Right lobe of liver (tissue), 4 donors: ENCODE measurements around the gene SLC37A1.

Experiments
- POLR2A ChIP-seq: fragments of 450-650 bp; IDR thresholded peaks from one replicate; pipeline ENCODE4 v1.6.1; 2017; ENCODE audit warnings: antibody characterized with exemption, mild to moderate bottlenecking
- TF ChIP-seq, protein P1 (sequence below), 4 donors: fragments of 200-600 bp in 3 of 4; fragments of 450-650 bp in 1 of 4; IDR thresholded peaks; one replicate each; pipeline versions ENCODE4 v1.5.1 to v1.8.0; 2016 to 2022; ENCODE audit warnings: antibody characterized with exemption in 4 of 4, mild to moderate bottlenecking in 2 of 4
- donor health status: DM: no; HTN: no; CAD: no.
- donor health status: DM: no; HTN: no; CAD: no.
- donor health status: DM: no; HTN: yes; CAD: no.

DNA sequence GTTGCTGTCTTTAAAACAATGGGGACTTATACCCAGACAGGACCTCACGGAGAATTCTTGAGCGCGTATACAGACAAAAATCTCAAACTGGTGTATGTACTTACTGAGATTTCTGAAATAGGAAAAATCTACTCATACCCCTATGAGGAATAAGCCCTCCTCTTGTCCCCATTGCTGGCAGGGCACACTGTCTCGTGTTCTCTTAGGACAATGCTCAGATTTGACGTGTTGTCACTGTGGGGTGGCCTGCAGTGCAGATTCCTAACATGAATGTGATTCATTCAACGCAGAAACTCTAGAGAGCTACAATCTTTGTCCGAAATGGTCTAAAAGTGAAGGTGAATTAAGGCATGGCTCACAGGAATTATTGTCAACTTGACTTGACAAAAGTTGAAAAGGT is 108.6 kb downstream of the SLC37A1 start:
- TF ChIP-seq POLR2A, result no peak
- TF ChIP-seq, protein P1, sequence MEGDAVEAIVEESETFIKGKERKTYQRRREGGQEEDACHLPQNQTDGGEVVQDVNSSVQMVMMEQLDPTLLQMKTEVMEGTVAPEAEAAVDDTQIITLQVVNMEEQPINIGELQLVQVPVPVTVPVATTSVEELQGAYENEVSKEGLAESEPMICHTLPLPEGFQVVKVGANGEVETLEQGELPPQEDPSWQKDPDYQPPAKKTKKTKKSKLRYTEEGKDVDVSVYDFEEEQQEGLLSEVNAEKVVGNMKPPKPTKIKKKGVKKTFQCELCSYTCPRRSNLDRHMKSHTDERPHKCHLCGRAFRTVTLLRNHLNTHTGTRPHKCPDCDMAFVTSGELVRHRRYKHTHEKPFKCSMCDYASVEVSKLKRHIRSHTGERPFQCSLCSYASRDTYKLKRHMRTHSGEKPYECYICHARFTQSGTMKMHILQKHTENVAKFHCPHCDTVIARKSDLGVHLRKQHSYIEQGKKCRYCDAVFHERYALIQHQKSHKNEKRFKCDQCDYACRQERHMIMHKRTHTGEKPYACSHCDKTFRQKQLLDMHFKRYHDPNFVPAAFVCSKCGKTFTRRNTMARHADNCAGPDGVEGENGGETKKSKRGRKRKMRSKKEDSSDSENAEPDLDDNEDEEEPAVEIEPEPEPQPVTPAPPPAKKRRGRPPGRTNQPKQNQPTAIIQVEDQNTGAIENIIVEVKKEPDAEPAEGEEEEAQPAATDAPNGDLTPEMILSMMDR (IDR thresholded peaks at IDR 0.05), result no peak
